ENCODE data around the gene TRPV5.
A peak's percentile ranks its signal among the peaks of the same experiment; 100 is the strongest.

Gene TRPV5

GRCh38 chr7:142910481-142910880 is 23.1 kb downstream of the TRPV5 start:
- no peak overlapping the region for H3K4me2 ChIP-seq (ENCODE audit: low read length)
- H3K36me3 ChIP-seq (replicated peaks; ENCODE audit: low read depth, low read length) = no peaks in the 10 kb centered on the region
- TF ChIP-seq CTCF (IDR thresholded peaks at IDR 0.05; ENCODE audit: low read depth, low read length) (no peak), EZH2phosphoT487 (IDR thresholded peaks at IDR 0.05; ENCODE audit: low read depth) (no peak)
- no peak overlapping the region for H3K27ac ChIP-seq (ENCODE audit: low read length)
- no peak overlapping the region for H3K9ac ChIP-seq (ENCODE audit: low read length)
- H2AFZ ChIP-seq (ENCODE audit: low read depth, low read length) = no peak overlapping the region
- 0 out of 2 replicates have a peak, but pooled peaks cover 4% of the 10 kb centered on the region for H3K9me3 ChIP-seq (ENCODE audit: insufficient read depth, low read length)
- no peaks in the 10 kb centered on the region for H3K4me1 ChIP-seq (ENCODE audit: low read length)
- peaks cover 41% of the 10 kb centered on the region for H3K27me3 ChIP-seq (ENCODE audit: low read depth, low read length)
- no peaks in the 10 kb centered on the region for H3K79me2 ChIP-seq (ENCODE audit: low read length)
- H4K20me1 ChIP-seq (ENCODE audit: insufficient read depth, low read length) = no peaks in the 10 kb centered on the region
- H3K4me3 ChIP-seq (ENCODE audit: low read length) = no peak overlapping the region

GRCh38 chr7:142910031-142910433 is 23.5 kb downstream of the TRPV5 start:
- H3K36me3 ChIP-seq (replicated peaks; ENCODE audit: low read depth, low read length) = no peaks in the 10 kb centered on the region
- H2AFZ ChIP-seq (ENCODE audit: low read depth, low read length) = no peak overlapping the region
- H3K9me3 ChIP-seq (ENCODE audit: insufficient read depth, low read length) = peaks cover 7% of the 10 kb centered on the region; the same call in 1 of the 2 replicates
- H3K4me3 ChIP-seq (ENCODE audit: low read length) = no peak overlapping the region
- no peaks in the 10 kb centered on the region for H3K79me2 ChIP-seq (ENCODE audit: low read length)
- no peak overlapping the region for H3K27ac ChIP-seq (ENCODE audit: low read length)
- no peak overlapping the region for H3K9ac ChIP-seq (ENCODE audit: low read length)
- no peaks in the 10 kb centered on the region for H4K20me1 ChIP-seq (ENCODE audit: insufficient read depth, low read length)
- TF ChIP-seq EZH2phosphoT487 (IDR thresholded peaks at IDR 0.05; ENCODE audit: low read depth) (no peak), CTCF (IDR thresholded peaks at IDR 0.05; ENCODE audit: low read depth, low read length) (no peak)
- peaks cover 41% of the 10 kb centered on the region for H3K27me3 ChIP-seq (ENCODE audit: low read depth, low read length)
- no peak overlapping the region for H3K4me2 ChIP-seq (ENCODE audit: low read length)
- H3K4me1 ChIP-seq (ENCODE audit: low read length) = no peaks in the 10 kb centered on the region

- no peak overlapping the region for H3K27ac ChIP-seq (ENCODE audit: low read length)
- H2AFZ ChIP-seq (ENCODE audit: low read depth, low read length) = peak overlapping the region; percentile 10; the same call in 1 of the 2 replicates
- no peak overlapping the region for H3K4me3 ChIP-seq (ENCODE audit: low read length)
- H3K4me2 ChIP-seq (ENCODE audit: low read length) = no peak overlapping the region
- H4K20me1 ChIP-seq (ENCODE audit: insufficient read depth, low read length) = no peaks in the 10 kb centered on the region
- no peak for TF ChIP-seq EZH2phosphoT487 (IDR thresholded peaks at IDR 0.05; ENCODE audit: low read depth)
- peak; percentile 57 for TF ChIP-seq CTCF (IDR thresholded peaks at IDR 0.05; ENCODE audit: low read depth, low read length)
- no peaks in the 10 kb centered on the region for H3K4me1 ChIP-seq (ENCODE audit: low read length)
- H3K79me2 ChIP-seq (ENCODE audit: low read length) = no peaks in the 10 kb centered on the region
- H3K36me3 ChIP-seq (replicated peaks; ENCODE audit: low read depth, low read length) = no peaks in the 10 kb centered on the region
- H3K27me3 ChIP-seq (ENCODE audit: low read depth, low read length) = peaks cover 39% of the 10 kb centered on the region
- peaks cover 9% of the 10 kb centered on the region; the same call in 1 of the 2 replicates for H3K9me3 ChIP-seq (ENCODE audit: insufficient read depth, low read length)
- H3K9ac ChIP-seq (ENCODE audit: low read length) = no peak overlapping the region
Measured at GRCh38 chr7:142908921-142909890, 24.3 kb downstream of the TRPV5 start.

- Histone ChIP-seq H3K4me2 (ENCODE audit: low read length) (no peak overlapping the region), H3K36me3 (replicated peaks; ENCODE audit: low read depth, low read length) (no peaks in the 10 kb centered on the region)
Measured at GRCh38 chr7:142908290-142908689, 25.3 kb downstream of the TRPV5 start.

More at GRCh38 chr7:142908290-142908689, 25.3 kb downstream of the TRPV5 start:
- Histone ChIP-seq H3K27me3 (ENCODE audit: low read depth, low read length) (peaks cover 30% of the 10 kb centered on the region), H3K79me2 (ENCODE audit: low read length) (no peaks in the 10 kb centered on the region), H3K4me3 (ENCODE audit: low read length) (no peak overlapping the region), H3K27ac (ENCODE audit: low read length) (no peak overlapping the region), H3K9me3 (ENCODE audit: insufficient read depth, low read length) (peaks cover 10% of the 10 kb centered on the region), H4K20me1 (ENCODE audit: insufficient read depth, low read length) (no peaks in the 10 kb centered on the region), H3K9ac (ENCODE audit: low read length) (no peak overlapping the region), H3K4me1 (ENCODE audit: low read length) (no peaks in the 10 kb centered on the region), H2AFZ (ENCODE audit: low read depth, low read length) (no peak overlapping the region)
- TF ChIP-seq EZH2phosphoT487 (IDR thresholded peaks at IDR 0.05; ENCODE audit: low read depth) (no peak), CTCF (IDR thresholded peaks at IDR 0.05; ENCODE audit: low read depth, low read length) (no peak)
